OCI-LY7 (cell line): ENCODE measurements around the gene SMTNL2.

Experiments
- CTCF ChIP-seq: fragments of 200-600 bp; sonication (generic); conservative IDR thresholded peaks from 2 replicates; pipeline ENCODE4 v1.5.1; 2014; ENCODE audit warnings: mild to moderate bottlenecking, antibody characterized with exemption, low read length, moderate library complexity, mixed read lengths
- EZH2phosphoT487 ChIP-seq: fragments of 200-600 bp; sonication (generic); IDR thresholded peaks from 2 replicates; pipeline ENCODE4 v1.6.1; 2018; ENCODE audit warnings: low read depth, borderline replicate concordance, mild to moderate bottlenecking, mixed run types, antibody characterized with exemption, low read length, moderate library complexity, mixed read lengths

DNA sequence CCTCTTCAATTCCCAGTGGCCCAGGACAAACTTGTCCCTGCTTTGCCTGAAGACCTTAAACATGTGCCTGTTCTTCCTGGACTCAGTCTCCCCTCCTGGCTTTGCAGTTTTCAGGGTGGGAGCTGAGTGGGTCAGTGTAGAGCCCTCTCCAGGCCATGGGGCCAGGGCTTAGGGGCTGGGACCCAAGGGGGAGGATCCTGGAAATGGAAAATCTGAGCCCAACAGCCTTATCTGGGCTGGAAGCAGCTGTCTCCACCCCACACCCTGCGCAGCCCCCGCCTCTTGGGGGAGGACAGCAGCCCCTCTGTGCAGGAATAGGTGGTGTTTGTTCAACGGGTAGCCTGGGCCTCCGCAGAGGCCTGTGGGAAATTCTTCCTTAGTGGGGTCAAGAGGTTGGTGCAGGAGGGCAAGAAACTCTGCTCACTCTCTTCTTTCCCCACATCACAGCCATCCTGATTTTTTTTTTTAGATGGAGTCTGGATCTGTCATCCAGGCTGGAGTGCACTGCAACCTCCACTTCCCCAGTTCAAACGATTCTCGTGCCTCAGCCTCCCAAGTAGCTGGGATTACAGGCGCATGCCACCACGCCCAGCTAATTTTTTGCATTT, 6.8 kb upstream of the SMTNL2 start:
- TF ChIP-seq CTCF (no peak), EZH2phosphoT487 (no peak)
